GM19328 (cell line): ENCODE measurements around the gene ATP2C2.
"Not testable (repeated sequence)": the region's sequence is repeated elsewhere in the genome, so short reads cannot be mapped to it uniquely, and the experiment has no call there.

ENCODE experiments used
- ATAC-seq: cut with Tn5 transposase; IDR thresholded peaks from one replicate; pipeline ENCODE4 v1.9.1; 2021; ENCODE audit warnings: mild to moderate bottlenecking, moderate library complexity; ENCODE audit not compliant: unreplicated experiment

The ATP2C2 gene

DNA sequence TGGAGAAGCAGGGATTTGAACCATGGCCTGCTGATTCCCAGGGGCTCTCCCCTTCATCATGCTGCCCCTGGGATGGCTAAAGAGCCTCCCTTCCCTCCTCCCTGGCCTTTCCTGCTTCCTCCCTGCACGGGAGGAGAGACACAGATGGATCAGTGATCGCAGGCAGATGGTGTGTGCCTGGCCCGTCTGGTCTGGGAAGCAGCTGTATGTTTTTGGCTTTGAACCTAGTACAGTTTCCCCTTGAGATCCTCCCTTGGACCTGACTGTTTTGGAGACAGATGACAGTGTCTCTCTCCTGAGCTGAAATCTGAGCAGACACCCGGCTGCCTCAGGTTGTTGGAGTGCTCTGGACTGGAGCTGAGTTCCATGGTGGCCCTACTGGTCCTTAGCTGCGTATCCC, 29.0 kb upstream of the ATP2C2 start:
- ATAC-seq, result no peak

DNA sequence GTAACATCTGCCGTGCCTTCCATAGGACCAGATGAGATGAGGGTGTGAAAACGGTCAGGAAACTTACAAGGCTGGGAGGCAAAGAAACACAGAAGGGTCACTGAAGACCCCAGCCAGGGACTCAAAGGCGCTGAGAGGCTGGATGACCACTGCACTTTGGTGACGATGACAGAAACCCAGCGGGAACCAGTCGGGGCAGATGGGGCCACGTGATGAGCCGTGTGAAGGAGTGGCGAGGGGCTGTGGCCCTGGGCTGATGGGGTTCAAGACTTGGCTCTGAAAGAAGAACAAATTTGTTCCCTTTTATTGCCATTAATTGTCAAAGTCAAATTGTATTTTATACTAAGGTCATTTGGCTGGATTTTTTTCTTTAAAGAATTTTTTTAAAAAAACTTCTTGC, 28.6 kb upstream of the ATP2C2 start:
- ATAC-seq, result no peak

GRCh38 chr16:84340325-84341040, 27.9 kb upstream of the ATP2C2 start:
- ATAC-seq, result no peak

DNA sequence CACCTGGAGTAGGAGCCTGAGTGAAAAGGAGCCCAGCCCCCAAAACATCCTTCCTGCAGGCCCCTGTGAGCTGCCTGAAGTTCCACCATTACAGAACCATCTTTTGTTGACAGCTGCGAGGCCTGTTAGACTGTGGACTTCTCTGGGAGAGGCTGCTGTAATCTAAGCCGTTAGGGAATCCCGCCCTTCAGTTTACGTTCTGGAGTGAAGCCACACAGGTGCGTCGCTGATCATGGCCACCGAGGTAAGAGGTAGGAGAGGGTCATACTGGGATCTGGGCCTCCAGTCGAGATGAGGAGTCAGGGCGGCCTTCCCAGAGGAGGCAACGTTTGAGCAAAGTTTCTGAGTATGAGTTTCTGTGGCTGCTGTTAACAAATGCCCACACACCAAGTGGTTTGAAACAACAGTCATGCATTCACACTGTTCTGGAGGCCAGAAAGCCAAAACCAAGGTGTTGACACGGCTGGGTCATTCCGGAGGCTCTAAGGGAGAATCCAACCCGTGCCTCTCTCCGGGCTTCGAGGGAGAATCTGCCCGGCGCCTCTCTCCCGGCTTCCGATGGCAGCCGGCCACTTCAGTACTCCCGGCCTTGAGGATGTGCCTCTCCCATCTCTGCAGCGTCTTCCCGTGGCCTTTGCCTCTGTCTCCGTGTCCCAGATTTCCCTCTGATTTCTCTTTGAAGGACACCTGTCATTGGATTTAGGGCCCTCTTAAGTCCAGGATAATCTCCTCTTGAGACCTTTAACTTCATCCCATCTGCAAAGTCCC, 26.6 kb upstream of the ATP2C2 start:
- ATAC-seq, result no peak

GRCh38 chr16:84343800-84344199, 24.5 kb upstream of the ATP2C2 start:
- not testable (repeated sequence) for ATAC-seq

DNA sequence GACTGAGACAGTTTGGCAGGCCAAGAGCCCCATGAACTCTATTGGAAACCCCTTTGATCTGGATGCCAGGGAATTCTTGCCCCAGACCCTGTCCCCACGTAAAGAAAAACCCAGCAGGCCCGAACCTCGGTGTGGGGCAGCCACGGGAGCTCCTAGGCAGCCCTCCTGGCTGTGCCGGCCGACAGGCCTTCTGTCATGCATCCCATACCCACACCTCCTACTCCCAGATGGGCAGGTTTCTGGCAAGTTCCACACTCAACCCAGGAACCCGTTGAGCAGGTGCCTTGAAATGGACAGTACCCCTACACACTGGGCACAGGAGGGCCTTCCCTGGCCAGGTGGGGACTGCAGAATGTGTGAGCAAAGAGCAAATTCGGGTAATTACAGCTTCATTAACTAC, 23.6 kb upstream of the ATP2C2 start:
- no peak for ATAC-seq

DNA sequence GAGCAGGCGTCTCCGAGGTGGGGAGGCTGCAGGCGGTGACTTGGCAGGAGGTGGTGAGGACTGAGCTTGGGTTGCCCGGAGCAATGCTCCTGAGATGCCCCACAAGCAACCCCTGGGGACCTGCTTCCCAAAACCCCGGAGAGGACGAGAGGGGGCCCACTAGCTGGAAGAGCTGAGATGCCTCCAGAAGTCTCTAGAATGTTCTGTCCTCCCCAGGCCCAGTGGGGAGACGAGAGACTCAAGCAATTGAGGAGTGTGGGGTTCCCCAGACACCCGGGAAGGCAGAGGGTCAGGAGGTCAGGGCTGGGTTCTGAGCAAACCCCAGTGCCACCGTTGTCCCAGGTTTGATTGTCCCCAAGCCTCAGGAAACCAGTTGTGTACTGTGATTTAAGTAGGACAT, 21.2 kb upstream of the ATP2C2 start:
- ATAC-seq, result no peak

- no peak for ATAC-seq
These were observed 19.9 kb upstream of the ATP2C2 start for GRCh38 chr16:84348386-84348888.

GRCh38 chr16:84349862-84350684, 18.3 kb upstream of the ATP2C2 start:
- ATAC-seq, result no peak

- ATAC-seq, result no peak
These were observed 17.5 kb upstream of the ATP2C2 start for GRCh38 chr16:84350685-84351400.

DNA sequence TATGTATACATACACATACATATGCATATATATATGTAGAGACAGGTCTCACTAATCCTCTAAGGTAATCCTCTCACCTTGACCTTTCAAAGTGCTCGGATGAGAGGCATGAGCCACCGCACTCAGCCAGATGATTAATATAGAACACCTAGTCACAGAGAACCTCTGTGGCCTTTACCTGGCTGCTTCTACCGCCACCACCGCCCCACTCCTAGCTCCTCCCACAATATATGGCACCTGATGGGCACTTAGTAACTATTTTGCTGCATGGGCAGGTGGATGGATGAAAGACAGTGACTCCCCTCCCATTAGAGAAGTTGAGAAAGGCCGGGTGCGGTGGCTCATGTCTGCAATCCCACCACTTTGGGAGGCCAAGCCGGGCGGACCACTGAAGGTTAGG, 16.7 kb upstream of the ATP2C2 start:
- no peak for ATAC-seq

- ATAC-seq, result no peak
These were observed 14.0 kb upstream of the ATP2C2 start for GRCh38 chr16:84354306-84354705.

GRCh38 chr16:84355149-84355548, 13.2 kb upstream of the ATP2C2 start:
- ATAC-seq, result no peak

DNA sequence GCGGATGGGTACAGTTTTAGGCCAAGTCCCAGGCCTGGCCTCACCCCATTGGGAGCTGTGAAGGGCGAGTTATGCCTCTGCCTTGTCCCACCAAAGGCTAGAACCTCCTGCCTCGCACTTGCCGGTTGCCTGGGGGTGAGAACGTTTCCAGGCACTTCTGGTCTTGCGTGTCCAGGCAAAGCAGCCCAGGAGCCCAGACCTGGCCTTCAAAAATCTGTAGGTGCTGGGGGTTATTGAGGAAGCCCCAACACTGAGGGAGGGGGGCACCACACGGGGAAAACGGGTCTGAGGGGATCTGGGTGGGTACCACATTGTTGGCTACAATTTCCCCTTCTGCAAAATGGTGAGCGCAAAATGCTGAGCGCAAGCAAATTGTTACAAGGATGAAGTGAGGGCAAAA, 12.2 kb upstream of the ATP2C2 start:
- ATAC-seq, result no peak

DNA sequence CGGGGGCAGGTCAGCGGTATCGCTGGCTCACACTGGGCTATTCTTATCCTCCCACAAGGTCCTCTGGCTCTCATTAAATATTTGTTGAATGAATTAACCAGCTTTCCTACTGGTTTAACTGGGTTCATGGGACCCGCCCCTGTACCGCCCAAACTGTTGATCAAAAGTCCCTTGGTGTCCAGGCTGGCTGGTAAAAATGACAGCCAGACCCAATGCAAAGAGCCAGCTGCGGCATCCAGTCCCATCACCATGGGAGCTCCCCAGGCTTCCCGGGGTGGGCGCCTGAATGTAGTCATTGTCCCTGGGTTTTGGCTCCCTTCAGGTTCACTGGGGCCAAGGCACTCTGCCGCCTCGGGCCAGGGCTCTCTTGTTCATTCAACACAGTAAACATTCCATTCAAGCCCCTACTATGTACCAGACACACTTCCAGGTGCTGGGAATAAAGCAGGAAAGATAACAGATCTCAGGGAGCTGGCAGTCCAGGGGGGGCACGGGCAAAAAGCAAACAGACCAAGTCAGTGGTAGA, 11.7 kb upstream of the ATP2C2 start:
- no peak for ATAC-seq

- ATAC-seq, result no peak
These were observed 11.1 kb upstream of the ATP2C2 start for GRCh38 chr16:84357191-84357651.

- ATAC-seq, result no peak
These were observed 9.6 kb upstream of the ATP2C2 start for GRCh38 chr16:84358601-84359295.

GRCh38 chr16:84359326-84359725, 9.0 kb upstream of the ATP2C2 start:
- ATAC-seq, result no peak

DNA sequence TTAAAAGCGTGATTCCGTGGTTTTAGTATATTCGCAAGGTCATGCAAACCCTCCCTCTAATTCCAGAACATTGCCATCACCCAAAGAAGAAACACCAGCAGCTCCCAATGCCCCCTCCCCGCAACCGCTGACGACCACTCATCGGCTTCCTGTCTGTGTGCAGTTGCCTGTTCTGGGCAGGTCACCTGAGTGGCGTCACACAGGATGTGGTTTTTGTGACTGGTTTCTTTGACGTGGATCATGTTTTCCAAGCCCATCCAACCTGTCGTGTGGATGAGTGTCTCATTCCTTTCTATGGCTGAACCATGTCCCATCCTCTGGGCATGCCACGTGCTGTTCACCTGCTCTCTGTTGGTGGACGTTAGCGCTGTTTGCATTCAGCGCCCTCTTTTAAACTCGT, 8.2 kb upstream of the ATP2C2 start:
- no peak for ATAC-seq

GRCh38 chr16:84360748-84361147, 7.6 kb upstream of the ATP2C2 start:
- no peak for ATAC-seq
